HG03095 (cell line): ENCODE data around the gene RNF183.
"Not testable (repeated sequence)": the region's sequence is repeated elsewhere in the genome, so short reads cannot be mapped to it uniquely, and the experiment has no call there.

ENCODE experiments used
- ATAC-seq: cut with Tn5 transposase; IDR thresholded peaks from one replicate; pipeline ENCODE4 v1.9.1; 2021; ENCODE audit warnings: moderate library complexity; ENCODE audit not compliant: unreplicated experiment

RNF183 gene

GRCh38 chr9:113317777-113318176 lies 14.6 kb upstream of the RNF183 start:
- no peak for ATAC-seq

GRCh38 chr9:113316030-113316429 lies 12.9 kb upstream of the RNF183 start:
- ATAC-seq: no peak

GRCh38 chr9:113315231-113315630 lies 12.1 kb upstream of the RNF183 start:
- ATAC-seq: no peak

GRCh38 chr9:113313261-113313660 lies 10.1 kb upstream of the RNF183 start:
- no peak for ATAC-seq

GRCh38 chr9:113311961-113312360 lies 8.8 kb upstream of the RNF183 start:
- no peak for ATAC-seq

GRCh38 chr9:113310538-113310937 lies 7.4 kb upstream of the RNF183 start:
- ATAC-seq: no peak

- ATAC-seq: no peak
Observed at GRCh38 chr9:113309204-113309813, 6.1 kb upstream of the RNF183 start.

GRCh38 chr9:113307396-113307975 lies 4.3 kb upstream of the RNF183 start:
- ATAC-seq: no peak

GRCh38 chr9:113306566-113306965 lies 3.4 kb upstream of the RNF183 start:
- ATAC-seq: no peak

- no peak for ATAC-seq
Observed at GRCh38 chr9:113301548-113301947, 1.6 kb downstream of the RNF183 start.

GRCh38 chr9:113299800-113300292 lies 3.3 kb downstream of the RNF183 start:
- no peak for ATAC-seq

- ATAC-seq: no peak
Observed at GRCh38 chr9:113298924-113299770, 4.0 kb downstream of the RNF183 start.

GRCh38 chr9:113298311-113298710 lies 4.9 kb downstream of the RNF183 start:
- no peak for ATAC-seq

- no peak for ATAC-seq
Observed at GRCh38 chr9:113296796-113297558, 6.2 kb downstream of the RNF183 start.

GRCh38 chr9:113296247-113296646 lies 6.9 kb downstream of the RNF183 start:
- ATAC-seq: not testable (repeated sequence)

GRCh38 chr9:113293285-113293878 lies 9.8 kb downstream of the RNF183 start:
- no peak for ATAC-seq

- ATAC-seq: no peak
Observed at GRCh38 chr9:113290052-113290607, 13.0 kb downstream of the RNF183 start.

- no peak for ATAC-seq
Observed at GRCh38 chr9:113289091-113289490, 14.1 kb downstream of the RNF183 start.

GRCh38 chr9:113281356-113281755 lies 21.8 kb downstream of the RNF183 start:
- ATAC-seq: no peak

GRCh38 chr9:113278840-113279239 lies 24.3 kb downstream of the RNF183 start:
- ATAC-seq: no peak
